Nephron progenitor cell (in vitro differentiated cells): ENCODE results near the gene ZNF512B.

ENCODE experiments used
- DNase-seq: peaks from one replicate; pipeline ENCODE4 v3.0.0; 2021
- H3K27ac Mint-ChIP-seq: 2 replicates; pipeline ENCODE4 v1.8.0; 2021; ENCODE audit warnings: mild to moderate bottlenecking, moderate library complexity, mixed read lengths
- H3K27me3 Mint-ChIP-seq: 2 replicates; pipeline ENCODE4 v1.8.0; 2021; ENCODE audit warnings: mild to moderate bottlenecking, low read depth, mixed read lengths; ENCODE audit not compliant: poor library complexity
- H3K36me3 Mint-ChIP-seq: 2 replicates; pipeline ENCODE4 v1.8.0; 2021; ENCODE audit warnings: low read depth, mixed read lengths
- H3K4me1 Mint-ChIP-seq: 2 replicates; pipeline ENCODE4 v1.8.0; 2021; ENCODE audit warnings: mixed read lengths
- H3K4me3 Mint-ChIP-seq: 2 replicates; pipeline ENCODE4 v1.8.0; 2021; ENCODE audit warnings: mild to moderate bottlenecking, moderate library complexity, mixed read lengths
- H3K9me3 Mint-ChIP-seq: 2 replicates; pipeline ENCODE4 v1.8.0; 2021; ENCODE audit warnings: mild to moderate bottlenecking, moderate library complexity, mixed read lengths
- TF ChIP-seq, protein P1 (sequence below): fragments of 200-600 bp; sonication (generic); IDR thresholded peaks from 2 replicates; pipeline ENCODE4 v1.5.0; 2021; ENCODE audit warnings: antibody characterized with exemption

The ZNF512B gene

DNA sequence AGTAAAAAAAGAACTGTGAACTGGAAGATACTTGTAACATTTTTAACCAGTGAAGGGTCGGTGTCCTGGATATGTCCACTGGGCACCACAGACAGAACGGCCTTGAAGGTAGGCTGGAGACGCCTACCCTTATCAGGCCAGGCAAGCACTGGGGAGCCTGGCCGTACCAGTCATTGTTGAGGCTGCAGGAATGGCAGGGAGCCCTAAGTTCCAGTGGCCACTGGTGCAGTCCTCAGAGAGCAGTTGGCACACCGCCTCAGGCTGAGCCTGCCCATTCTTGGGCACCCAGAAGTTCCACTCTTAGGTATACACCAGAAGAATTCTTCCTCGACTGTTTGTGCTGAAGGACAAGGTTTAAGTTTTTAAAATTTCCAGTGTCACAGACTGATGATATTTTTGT, 54.3 kb downstream of the ZNF512B start:
- Mint-ChIP-seq H3K27me3 (peaks cover 6% of the 10 kb centered on the region), H3K27ac (no peak overlapping the region), H3K4me3 (no peak overlapping the region), H3K36me3 (peaks cover 44% of the 10 kb centered on the region), H3K9me3 (peaks cover 27% of the 10 kb centered on the region), H3K4me1 (peaks cover 31% of the 10 kb centered on the region)
- DNase-seq: no peak
- TF ChIP-seq, protein P1, sequence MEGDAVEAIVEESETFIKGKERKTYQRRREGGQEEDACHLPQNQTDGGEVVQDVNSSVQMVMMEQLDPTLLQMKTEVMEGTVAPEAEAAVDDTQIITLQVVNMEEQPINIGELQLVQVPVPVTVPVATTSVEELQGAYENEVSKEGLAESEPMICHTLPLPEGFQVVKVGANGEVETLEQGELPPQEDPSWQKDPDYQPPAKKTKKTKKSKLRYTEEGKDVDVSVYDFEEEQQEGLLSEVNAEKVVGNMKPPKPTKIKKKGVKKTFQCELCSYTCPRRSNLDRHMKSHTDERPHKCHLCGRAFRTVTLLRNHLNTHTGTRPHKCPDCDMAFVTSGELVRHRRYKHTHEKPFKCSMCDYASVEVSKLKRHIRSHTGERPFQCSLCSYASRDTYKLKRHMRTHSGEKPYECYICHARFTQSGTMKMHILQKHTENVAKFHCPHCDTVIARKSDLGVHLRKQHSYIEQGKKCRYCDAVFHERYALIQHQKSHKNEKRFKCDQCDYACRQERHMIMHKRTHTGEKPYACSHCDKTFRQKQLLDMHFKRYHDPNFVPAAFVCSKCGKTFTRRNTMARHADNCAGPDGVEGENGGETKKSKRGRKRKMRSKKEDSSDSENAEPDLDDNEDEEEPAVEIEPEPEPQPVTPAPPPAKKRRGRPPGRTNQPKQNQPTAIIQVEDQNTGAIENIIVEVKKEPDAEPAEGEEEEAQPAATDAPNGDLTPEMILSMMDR: no peak

GRCh38 chr20:63913768-63914167, 56.0 kb downstream of the ZNF512B start:
- Mint-ChIP-seq H3K4me3 (no peak overlapping the region), H3K36me3 (peaks cover 45% of the 10 kb centered on the region), H3K27me3 (peaks cover 6% of the 10 kb centered on the region), H3K4me1 (peaks cover 38% of the 10 kb centered on the region), H3K27ac (no peak overlapping the region), H3K9me3 (peaks cover 27% of the 10 kb centered on the region)
- DNase-seq: no peak
- TF ChIP-seq, protein P1: no peak

DNA sequence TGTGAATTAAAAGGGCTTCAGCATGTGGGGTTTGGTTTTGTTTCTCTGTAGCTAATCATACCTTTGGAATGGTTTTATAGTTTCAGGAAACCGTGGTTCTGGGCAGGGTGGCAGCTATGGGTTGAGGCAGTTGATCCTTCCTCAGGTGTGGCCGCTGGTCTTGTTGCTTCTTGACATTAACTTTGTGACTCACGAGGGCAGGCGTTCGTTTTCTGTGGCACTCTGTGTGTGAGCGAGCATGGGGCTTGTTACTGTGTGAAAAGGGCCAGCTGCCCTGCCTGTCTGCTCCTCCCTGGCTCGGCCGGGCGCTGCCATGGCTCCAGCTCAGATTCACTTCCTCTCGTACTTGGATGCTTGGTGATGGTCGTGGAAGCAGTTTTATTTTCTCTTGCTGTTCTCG, 58.6 kb downstream of the ZNF512B start:
- H3K27me3 Mint-ChIP-seq: peaks cover 6% of the 10 kb centered on the region
- TF ChIP-seq, protein P1: no peak
- H3K36me3 Mint-ChIP-seq: peaks cover 31% of the 10 kb centered on the region
- H3K27ac Mint-ChIP-seq: peak overlapping the region; percentile 55
- DNase-seq: no peak
- H3K4me1 Mint-ChIP-seq: peaks cover 47% of the 10 kb centered on the region
- peak overlapping the region; percentile 28 for H3K4me3 Mint-ChIP-seq
- peaks cover 15% of the 10 kb centered on the region for H3K9me3 Mint-ChIP-seq

DNA sequence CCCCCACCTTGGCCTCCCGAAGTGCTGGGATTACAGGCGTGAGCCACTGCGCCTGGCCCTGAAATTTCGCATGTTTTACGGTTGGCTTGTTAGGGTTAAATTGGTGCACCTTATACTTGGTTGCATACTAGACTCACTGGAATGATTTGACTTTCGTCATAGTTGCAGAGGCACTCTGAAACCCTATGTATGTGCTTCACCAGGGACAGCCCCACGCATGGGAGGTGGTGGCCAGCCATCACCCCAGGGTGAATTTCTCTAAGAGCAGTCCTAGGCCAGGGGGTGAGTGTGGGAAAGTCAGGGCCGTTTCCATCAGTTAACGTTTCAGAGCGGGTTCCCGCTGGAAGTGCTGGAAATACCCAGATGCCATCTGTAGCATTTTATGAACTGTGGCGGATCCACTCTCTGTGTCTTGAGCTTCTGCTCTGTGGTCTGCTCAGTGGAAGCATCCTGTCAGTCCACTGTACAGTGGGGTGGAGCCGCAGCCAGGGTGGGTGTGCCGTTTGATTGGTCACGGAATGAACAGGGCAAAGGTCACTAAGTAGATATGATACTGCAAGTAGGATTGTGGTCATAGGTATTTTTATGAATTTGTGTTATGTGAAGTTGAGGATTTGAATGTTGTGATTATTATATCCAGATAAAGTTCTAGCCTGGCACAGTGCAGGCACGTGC, 61.6 kb downstream of the ZNF512B start:
- no peak overlapping the region for H3K27ac Mint-ChIP-seq
- TF ChIP-seq, protein P1: no peak
- no peaks in the 10 kb centered on the region for H3K27me3 Mint-ChIP-seq
- no peak overlapping the region for H3K4me3 Mint-ChIP-seq
- no peak for DNase-seq
- no peaks in the 10 kb centered on the region for H3K9me3 Mint-ChIP-seq
- peaks cover 44% of the 10 kb centered on the region for H3K4me1 Mint-ChIP-seq
- peaks cover 13% of the 10 kb centered on the region for H3K36me3 Mint-ChIP-seq
